Dermis microvascular lymphatic vessel endothelial cell (primary cell): ENCODE results near the gene C10orf88. TPM values are rescaled to one million over a fixed set of nuclear protein-coding genes. Genes with fewer than 3 reads are reported as not detected.
"Not testable (repeated sequence)": the region's sequence is repeated elsewhere in the genome, so short reads cannot be mapped to it uniquely, and the experiment has no call there.

Experiments
- DNase-seq, 2 donors: peaks; one replicate each; pipeline versions ENCODE4 v3.0.0 to v3.0.0-alpha.2; 2010; ENCODE audit warnings: low read depth in 2 of 2
- total RNA-seq: library from RNA; depleted of rRNA; stranded (reverse); fragments of >200 nt; gene quantifications from 2 replicates; pipeline ENCODE4 v1.2.1, GENCODE V29; 2014

C10orf88 gene
- total RNA-seq, 1 donor from 2014 or later, result 10.1 TPM

- DNase-seq, result no peak
These were observed 8.4 kb upstream of the C10orf88 start for GRCh38 chr10:122962405-122962804.

GRCh38 chr10:122957474-122957873, 3.4 kb upstream of the C10orf88 start:
- no peak for DNase-seq

GRCh38 chr10:122955892-122956291, 1.9 kb upstream of the C10orf88 start:
- DNase-seq, result no peak

DNA sequence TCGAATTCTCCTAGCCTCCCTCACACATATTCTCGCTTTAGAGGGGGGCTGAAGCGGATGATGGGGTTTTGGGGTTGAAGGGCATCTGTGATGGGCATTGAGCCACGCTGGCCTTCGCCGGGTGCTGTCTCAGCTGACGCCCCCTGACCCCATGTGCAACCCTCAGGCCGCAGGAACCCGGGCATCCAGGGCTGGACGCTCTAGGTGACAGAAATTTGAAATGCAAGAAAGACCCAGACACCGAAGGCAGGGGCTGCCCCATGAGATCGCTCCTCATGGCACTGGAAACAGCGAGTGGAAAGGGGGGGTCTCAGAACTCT, 664 bp upstream of the C10orf88 start:
- DNase-seq, result no peak

- DNase-seq, result peak in 1 of 2 donors; percentile 8
These were observed 4.7 kb downstream of the C10orf88 start for GRCh38 chr10:122949296-122949695.

GRCh38 chr10:122939856-122940543, 14.0 kb downstream of the C10orf88 start:
- peak in 1 of 2 donors; percentile 48 for DNase-seq

DNA sequence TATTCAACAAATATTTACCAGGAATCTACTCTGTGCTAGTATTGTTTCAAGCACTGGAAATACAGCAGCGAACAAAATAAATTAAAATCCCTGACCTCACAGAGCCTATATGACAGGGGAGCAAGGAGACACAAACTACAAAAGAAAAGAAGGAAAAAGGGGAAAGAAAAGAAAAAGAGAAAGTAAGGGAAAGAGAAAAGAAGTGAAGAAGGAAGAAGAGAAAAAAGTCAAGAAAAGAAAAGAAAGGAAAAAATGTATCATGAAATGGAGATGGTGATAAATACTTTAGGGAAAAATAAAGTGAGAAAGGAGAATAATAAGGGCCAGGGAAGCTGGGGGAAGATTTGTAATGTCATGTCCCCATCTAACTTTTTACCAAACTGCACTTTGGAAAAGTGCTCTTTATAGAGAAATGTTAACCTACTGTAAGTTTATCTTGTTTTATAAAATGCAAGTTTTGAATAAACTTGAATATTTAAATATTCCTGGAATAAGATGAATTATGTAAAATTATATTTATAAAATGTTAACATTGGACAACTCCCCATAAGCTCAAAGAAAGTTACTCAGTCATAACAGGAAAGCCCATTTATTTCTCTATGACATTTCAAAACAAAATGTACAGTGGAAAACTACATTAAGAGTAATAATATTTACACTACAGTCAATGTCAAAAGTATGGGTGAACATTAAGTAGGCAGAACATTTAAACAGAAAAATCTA, 14.7 kb downstream of the C10orf88 start:
- DNase-seq, result peak in 1 of 2 donors; percentile 10

DNA sequence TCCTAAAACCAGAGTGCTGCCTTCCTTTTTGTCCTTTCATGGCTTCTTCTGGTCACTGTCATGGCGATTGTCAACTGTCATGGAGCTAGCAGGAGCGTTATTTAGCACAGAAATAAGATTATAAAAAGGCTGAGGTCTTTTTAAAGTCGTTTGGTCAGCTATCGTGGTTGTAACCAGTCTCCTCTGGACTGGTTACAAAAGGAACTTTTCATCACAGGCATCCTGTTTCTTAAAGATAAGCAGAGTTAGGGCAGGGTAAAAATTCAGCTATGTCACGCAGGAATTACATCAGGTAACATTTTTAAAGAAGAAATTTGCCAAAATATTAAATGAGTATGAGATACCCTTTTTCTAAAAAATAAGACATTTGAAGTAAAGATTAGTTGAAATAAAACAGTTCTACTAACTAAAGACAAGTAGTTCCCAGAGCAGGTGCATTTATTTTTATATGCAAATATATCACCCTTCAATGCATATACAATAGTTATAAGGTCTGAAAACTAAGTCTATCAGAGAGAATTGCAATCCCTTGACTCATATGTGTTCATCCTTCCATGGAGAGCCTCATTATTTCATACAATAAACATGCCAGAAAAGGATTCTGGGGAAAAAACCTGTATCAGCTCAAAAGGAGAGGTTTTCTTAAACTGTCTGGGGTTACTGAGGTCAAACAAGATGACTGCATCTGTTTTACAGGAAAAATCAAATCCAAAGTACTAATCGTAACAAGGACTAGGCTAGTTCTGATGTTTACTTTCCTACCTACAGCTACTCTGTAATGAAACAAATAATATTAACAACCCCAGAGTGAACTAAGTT, 22.7 kb downstream of the C10orf88 start:
- DNase-seq, result no peak

DNA sequence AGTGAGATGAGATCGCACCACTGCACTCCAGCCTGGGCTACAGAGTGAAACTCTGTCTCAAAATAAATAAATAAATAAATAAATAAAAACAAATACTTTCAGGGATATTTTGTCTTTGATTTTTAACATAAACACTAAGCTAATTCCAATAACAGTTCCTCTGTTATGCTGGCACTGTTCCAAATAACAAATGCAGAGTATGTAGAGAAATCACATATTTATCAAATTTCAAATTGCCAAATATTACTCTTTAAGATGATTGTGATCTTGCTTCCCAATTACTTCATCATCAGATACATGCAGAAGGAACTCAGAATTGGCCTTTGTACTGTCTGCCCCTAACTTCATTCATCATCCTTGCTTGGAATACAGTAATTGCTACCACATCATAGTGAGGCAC, 23.9 kb downstream of the C10orf88 start:
- no peak for DNase-seq

DNA sequence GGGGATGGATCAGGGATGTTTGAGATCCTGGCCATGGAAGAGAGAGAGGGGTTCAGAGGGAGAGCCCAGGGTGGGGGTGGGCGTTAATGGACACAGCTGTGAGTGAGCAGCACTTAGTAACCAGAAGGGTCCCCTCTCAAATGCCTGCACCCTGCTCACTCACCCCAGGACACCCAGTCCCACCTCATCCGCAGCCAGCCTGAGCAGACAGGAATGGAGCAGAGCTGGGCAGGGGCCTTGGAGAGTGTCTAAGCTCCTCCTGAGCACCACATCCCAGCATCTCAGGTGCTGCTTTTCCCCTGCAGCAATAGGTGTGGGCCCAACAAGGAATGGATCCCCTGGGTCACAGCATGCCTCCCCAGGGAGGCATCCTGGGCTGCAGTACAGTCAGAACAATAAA, 38.3 kb downstream of the C10orf88 start:
- no peak for DNase-seq

DNA sequence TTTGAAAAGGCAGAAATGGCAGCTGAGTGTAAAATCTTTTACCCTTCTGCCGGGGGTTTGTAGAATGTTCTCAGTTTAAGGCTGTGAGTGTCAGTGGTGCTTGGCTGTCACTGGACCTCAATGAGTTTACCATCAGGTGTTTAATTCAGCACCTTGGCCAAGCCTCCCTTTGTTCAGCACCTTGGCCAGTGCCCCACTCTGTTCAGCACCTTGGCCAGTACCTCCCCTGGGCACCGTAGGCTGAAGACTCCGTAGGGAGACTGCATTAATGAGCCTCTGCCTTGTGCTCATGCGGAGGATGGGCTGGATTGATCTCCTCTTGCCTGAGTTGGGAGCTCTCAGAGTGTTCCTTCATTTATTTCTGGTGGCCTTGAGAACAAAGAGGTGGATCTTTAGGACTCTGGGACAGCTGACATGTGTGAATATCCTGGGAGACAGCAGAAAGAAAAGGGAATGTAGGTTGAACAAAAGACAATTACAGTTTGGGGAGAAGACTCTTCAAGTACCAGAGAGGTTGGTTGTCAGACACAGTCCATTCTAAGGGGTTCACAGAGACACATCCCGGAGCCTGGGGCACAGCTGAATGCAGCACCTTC, 42.0 kb downstream of the C10orf88 start:
- DNase-seq, result peak; percentile 36 to 62

DNA sequence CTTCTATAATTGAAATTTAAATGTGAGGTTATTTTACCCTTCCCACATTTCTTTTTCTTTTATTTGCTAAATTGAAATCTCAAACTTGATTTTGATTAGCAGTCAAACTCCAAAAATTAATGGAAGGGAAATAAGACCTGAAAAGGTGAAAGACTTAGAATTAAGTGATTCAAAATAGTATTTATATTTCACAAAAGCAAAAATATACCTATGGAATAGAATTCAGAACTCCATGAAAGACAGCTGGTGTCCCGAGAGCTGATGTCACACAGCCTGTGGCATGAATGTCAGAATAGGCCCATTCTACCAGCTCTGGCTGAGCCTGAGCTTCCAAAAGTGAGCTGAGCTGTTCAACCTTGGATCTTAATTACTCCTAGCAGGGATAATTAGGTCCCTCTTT, 43.7 kb downstream of the C10orf88 start, which contains the start of gene FAM24A:
TSS of gene FAM24A (plus strand) at position 301 of the 400 bp plus-strand sequence. CDS start 1,025 bp downstream, outside the sequence.
- no peak for DNase-seq

- DNase-seq, result not testable (repeated sequence)
These were observed 50.2 kb downstream of the C10orf88 start for GRCh38 chr10:122903861-122904260.

DNA sequence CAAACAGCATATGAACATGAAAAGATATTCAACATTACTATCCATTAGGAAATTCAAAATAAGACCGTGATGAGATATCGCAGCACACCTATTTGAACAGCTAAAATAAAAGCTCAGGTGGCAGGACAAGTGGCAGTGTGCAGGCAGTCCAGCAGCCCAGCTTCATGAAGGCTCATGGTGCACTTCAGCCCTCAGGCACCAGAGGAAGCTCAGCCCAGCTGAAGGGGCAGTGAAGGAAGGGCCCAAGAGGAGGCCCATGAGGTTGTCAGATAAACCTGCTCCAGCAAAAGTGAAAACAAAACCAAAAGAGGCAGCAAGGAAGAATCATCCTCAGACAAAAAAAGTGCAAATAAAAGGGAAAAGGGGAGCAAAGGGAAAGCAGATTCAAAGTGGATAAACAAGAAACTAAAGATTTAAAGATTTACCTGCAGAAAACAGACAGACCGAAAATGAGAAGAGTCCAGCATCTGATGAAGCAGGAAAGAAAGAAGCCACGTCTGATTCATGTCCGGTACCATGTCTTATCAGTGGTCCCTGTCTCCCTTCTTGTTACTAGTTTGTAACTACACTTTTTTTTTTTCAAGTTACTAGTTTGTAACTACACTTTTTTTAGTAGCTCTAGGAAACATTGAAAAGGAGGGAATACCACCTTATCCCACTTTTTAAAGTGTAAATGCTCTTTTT, 59.6 kb downstream of the C10orf88 start:
- DNase-seq, result no peak

DNA sequence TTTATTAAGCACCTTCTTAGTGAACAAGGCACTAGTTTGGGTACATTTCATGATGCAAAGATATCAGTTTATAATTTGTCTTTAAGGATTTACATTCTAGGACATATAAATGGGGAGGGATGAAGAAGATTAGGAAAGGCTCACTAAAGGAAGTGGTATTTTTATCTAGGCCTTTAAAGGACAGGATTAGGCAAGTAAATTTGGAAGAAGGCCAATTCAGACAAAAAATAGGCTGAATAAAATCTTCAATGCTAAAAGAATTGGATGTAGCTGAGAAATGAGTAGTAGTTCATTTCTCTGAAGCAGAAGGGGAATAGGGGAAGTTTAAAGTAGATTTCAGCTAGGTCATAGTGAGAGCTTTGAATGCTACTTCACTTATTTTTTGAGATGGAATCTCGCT, 69.9 kb downstream of the C10orf88 start:
- no peak for DNase-seq

GRCh38 chr10:122882766-122883165, 71.3 kb downstream of the C10orf88 start:
- DNase-seq, result peak in 1 of 2 donors; percentile 29

Other genes starting within 250 kb of the C10orf88 start
- gene CUZD1, start 108.4 kb downstream of the C10orf88 start, total RNA-seq, result 0.25 and 0.26 TPM in 2 replicates
- 0.63 and 3.2 TPM in 2 replicates for gene FAM24B, start 74.6 kb downstream of the C10orf88 start, total RNA-seq
- not detected in 2 replicates for gene FAM24A, start 43.6 kb downstream of the C10orf88 start, total RNA-seq
- 2.2 and 2.8 TPM in 2 replicates for gene PSTK, start 26.2 kb upstream of the C10orf88 start, total RNA-seq
- 2.3 and 3.4 TPM in 2 replicates for gene IKZF5, start 54.6 kb upstream of the C10orf88 start, total RNA-seq
- 4.5 and 4.6 TPM in 2 replicates for gene ACADSB, start 54.8 kb upstream of the C10orf88 start, total RNA-seq
- gene HMX3, start 181.7 kb upstream of the C10orf88 start, total RNA-seq, result not detected in 2 replicates
- gene HMX2, start 193.9 kb upstream of the C10orf88 start, total RNA-seq, result not detected in 2 replicates
- 148 and 222 TPM in 2 replicates for gene BUB3, start 200.2 kb upstream of the C10orf88 start, total RNA-seq